CD4-positive, alpha-beta T cell treated with Interleukin-6 at 100 ng/mL for 8 hours (primary cell): ENCODE data around the gene ESR2.

Experiments
- DNase-seq: peaks from one replicate; pipeline ENCODE4 v3.0.0-alpha.2; 2020; ENCODE audit warnings: mixed read lengths, low spot score

ESR2 gene

DNA sequence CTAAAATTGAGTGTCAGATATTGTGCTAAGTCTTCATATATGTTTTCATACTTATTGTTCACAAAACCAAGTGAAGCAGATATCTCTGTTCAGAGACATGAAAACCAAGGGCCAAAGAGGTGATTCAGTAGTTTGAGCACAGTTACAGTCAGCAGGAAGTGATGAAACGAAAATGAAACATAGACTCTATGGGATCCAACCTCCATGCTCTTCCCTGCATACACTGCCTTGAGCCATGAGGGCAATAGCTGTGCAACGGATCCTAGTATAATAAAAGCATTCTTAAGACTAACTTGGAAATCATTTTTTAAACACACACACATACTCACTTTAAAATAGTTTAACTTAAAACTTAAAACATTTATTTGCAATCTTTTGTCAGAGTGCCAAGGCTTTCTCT lies 27.9 kb downstream of the ESR2 start:
- no peak for DNase-seq

DNA sequence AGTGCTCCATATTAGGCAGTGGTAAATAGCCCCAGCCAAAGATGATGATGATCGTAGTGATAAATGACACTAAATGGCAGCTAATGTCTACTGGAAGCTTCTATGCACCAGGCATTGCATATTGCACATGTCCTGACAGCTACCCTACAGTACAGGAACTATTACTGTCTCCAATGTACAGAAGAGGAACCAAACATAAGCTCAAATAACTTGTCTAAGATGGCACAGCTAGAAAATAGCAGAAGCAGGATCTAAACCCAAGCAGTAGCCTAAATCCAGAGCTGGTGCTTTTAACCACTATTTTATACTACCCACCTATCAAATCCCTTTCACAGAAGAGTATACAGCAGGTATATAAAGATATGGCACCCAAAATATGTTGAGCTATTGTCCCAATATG lies 28.9 kb downstream of the ESR2 start:
- no peak for DNase-seq

DNA sequence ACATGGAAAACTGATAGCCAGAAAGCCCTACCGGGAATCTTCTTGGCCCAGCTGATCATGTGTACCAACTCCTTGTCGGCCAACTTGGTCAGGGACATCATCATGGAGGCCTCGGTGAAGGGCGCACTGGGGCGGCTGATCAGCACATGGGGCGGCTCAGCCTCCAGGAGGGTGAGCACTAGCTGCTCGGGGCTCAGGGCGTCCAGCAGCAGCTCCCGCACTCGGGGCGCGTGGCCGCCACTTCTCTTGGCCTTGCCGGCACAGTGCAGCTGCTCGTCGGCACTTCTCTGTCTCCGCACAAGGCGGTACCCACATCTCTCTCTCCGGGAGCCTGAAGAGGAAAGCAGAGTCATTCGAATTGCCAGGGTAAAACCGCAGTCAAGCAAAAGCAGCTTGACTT lies 33.8 kb downstream of the ESR2 start:
- DNase-seq: no peak

DNA sequence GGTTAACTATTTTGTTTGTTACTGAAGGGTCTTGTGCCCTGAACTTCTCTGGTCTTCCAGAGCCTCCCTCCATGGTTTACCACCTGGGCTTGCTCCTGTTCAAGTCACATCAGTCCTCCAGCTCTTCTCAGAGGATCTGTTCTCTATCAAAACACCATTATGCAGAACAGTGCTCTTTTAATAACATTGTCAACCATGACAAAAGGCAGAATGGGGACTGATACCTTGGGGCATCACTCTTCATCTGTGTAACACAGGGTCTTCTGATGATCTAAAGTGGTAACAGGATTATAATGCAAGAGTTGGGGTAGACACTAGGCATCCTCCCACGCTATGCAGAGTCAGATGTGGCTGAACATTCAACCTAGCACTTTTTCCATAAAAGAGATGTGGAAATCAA lies 38.4 kb downstream of the ESR2 start:
- DNase-seq: no peak

DNA sequence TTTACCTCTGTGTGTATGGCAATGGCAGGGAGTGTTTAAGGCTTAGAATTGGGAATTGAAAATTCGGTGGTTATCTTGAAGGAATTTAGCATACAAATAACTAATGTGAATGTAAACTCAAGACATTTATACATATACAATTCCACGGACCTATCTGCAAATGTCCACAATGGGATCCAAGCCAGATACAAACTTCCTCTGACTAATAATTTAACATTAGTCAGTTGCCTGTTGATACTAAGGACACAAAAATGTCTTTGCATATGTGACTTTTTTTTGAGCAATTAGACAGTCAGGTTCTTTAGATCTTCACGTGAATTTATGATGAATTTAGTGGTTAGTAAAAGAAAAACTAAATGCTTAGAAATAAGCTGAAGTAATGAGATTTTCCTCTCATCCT lies 40.5 kb downstream of the ESR2 start:
- no peak for DNase-seq

DNA sequence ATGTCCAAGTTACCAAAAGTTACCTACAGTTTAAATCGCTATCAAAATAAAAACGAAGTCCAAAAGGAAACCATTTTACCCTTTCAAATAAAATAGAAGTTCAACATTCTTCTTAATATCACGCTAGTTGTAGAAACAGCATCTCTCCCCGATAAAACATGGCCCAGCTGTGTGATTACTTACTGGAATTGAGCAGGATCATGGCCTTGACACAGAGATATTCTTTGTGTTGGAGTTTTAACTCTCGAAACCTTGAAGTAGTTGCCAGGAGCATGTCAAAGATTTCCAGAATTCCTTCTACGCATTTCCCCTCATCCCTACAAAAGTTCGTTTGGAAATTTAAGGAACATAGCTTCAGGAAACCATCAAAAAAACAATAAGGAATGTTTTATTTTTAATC lies 44.8 kb downstream of the ESR2 start:
- no peak for DNase-seq

DNA sequence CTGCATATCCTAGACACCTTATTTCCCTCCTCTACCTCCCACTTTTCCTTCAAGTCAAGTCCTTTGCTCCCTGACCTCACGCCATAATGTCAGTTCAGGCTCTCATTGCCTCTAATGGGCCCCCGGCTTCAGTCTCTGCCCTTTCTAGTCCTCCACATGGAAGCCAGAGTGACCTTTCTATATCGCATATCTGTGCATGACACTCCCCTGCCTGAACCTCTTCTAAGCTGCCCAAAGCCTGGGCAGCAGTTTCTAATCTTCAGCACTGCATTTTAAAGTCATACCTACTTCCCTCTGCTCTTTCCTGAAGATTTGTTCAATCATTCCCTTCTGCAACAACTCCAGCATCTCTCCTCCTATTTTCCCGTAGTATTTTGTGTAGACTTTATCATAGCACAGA lies 45.5 kb downstream of the ESR2 start:
- DNase-seq: no peak

DNA sequence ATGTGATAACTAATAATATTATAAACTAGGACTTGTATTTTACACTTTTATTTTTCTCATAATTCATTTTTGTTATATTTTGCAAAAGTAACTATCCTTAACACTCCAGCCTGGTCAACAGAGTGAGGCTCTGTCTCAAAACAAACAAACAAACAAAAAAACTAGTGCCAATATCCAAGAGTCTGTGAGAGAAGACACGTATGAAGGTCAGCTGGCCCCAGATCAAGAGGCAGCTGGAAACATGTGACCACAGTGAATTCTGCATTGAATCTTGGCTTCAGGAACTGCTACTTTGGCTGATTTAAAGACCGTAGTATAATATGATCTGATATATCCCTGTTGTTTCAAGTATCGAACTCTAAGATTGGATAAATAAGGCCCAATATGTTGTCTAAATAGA lies 47.0 kb downstream of the ESR2 start:
- DNase-seq: no peak

DNA sequence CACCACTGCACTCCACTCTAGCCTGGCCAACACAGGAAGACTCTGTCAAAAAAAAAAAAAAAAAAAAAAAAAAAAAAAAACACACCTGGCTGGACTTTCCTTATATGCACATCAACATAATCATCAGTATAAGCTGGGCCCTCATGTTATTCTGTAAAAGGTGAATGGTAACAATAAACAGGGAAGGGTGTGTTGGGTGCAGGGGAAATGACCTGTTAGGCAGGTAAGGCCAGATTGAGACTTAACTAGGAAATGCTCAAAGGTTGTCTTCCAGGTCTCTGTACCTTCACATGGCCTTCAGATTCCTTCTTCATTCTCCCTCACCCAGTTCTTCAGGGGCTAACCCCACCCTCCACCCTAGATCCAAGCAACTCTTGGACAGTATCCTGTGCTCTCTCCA lies 47.5 kb downstream of the ESR2 start:
- DNase-seq: no peak

DNA sequence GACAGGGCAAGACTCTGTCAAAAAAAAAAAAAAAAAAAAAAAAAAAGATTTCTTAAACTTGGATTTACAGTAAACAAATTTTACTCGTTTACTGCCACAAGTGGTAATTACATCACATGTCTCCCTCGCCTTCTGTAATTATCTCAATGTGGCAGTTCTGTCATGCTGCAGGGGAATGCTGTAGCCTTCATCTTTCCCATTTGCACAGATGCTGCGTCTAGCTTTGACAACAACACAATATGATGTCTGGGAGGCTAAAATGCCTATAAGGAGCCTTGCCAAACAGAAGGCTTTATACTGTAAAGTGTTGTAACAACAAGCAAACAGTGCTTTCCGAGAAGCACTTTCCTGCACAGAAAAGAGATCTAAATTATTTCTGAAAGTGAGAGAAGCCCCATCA lies 48.7 kb downstream of the ESR2 start:
- DNase-seq: no peak

DNA sequence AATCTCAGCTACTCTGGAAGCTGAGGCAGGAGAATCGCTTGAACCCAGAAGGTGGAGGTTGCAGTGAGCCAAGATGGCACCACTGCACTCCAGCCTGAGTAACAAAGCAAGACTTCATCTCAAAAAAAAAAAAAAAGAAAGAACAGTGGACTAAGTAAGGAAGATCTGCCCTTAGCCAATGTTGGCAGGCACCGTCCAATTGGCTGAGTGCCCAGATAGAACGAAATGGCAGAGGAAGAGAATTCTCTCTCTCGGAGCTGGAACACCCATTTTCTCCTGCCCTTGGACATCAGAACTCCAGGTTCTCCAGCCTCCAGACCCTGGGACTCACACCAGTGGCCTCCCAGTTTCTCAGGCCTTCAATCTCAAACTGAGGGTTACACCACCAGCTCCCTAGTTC lies 49.9 kb downstream of the ESR2 start:
- DNase-seq: no peak

DNA sequence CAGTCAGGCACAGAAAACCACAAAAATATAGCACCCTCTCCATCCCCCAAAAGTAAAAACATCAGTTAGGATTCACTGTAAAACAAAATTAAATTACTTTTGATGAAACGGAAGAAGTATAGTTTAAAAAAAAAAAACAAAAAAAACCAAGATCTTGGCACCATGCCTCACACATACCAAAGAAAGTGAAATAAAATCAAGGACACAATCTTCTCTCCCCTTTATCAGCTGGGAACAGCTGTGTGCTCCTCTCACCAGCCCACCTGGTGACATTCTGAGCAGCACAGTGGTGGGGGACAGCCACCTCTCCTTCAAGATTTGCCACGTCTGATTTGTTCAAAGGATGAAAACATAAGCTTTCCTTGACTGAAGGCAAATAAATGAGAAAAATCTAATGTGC lies 55.5 kb downstream of the ESR2 start:
- no peak for DNase-seq

DNA sequence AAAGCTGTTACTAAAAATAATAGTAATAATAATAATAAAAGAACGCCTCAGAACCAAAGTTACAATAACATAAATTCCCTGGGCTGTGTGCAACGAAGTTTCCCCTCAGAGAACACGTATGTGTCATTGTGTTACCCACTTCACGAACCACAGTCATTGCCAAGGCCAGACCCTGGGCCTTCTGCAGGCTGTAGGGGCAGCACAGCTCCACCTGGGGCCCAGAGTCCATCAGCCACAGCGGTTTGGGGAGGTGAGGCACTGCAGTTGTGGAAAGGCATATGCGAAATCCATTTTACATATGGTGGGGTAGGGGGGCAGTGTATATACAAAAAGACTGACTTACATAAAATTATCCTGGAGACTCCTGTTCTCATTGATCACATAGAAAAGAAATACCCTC lies 56.1 kb downstream of the ESR2 start:
- no peak for DNase-seq

DNA sequence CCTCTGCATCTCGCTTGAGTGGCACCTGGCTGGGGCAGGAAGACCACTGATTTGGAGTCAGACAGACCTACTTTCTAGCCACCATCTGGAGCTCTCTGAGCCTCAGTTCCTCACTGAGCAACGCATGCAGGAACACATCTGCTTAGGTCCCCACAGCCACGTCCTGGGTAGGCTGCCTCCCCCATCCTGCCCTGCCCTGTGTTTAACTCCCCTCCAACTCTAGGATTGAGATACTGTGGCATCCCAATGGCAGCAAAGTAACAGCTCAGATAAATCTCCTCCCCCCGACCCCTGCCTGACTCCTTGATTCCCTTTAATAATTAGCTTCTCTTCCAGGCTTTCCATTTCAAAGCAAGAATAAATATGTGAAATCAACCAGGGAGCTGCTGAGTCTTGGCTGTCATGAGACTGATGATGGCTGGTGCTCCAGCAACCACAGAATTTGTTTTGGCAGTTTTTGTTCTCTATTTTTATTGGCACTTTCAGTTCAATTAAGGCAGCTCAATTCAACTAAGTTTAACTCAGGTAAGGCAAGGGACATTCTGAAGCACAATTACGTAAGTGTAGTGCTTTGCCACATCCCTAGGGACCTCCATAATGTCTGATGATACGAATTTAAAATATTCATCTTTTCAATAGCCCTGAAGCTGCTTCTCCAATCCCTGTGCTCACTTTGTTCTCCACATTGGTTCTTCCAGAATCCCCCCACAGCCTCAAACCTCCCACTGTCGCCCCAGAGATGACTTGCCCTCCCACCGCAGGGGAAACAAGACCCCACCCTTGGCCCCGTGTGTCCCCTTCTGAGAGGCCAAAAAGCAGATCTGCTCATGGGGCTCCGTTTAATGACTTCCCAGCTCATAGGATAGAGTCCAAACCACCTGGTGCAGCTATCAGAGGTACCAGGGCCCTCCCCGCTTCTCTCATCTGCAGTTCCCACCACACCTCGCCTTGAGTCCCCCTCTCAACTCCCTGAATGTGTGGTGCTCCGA lies 58.2 kb downstream of the ESR2 start:
- no peak for DNase-seq

DNA sequence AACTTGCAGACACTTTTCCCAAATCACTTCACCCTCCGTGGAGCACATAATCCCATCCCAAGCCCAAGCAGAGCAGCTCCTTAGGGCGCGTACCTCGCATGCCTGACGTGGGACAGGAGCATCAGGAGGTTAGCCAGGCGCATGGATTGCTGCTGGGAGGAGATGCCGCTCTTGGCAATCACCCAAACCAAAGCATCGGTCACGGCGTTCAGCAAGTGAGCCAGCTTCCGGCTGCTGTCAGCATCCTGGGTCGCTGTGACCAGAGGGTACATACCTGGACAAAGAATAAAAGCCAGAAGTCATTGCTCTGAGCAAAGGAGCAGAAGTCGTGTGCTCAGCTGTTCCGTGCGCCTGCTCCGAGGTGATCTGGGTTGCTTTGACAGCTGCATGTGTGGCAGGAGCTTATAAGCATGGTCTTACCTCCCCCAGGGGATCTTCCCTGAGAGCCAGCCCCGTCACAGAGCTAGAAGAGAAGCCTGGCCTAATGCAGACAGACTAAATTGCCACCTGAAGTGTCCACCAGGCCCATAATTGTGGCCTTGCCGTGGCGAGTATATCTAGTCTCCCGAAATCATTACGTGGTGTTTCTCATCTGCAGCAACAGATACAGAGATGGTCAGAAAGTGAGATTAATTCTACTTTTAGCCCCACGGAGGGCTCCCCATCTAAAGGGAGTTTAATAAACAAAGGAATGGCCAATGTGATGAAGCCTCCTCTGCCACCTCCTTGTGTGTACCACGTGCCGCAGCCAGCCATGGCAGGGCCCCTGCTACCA lies 59.1 kb downstream of the ESR2 start:
- no peak for DNase-seq

DNA sequence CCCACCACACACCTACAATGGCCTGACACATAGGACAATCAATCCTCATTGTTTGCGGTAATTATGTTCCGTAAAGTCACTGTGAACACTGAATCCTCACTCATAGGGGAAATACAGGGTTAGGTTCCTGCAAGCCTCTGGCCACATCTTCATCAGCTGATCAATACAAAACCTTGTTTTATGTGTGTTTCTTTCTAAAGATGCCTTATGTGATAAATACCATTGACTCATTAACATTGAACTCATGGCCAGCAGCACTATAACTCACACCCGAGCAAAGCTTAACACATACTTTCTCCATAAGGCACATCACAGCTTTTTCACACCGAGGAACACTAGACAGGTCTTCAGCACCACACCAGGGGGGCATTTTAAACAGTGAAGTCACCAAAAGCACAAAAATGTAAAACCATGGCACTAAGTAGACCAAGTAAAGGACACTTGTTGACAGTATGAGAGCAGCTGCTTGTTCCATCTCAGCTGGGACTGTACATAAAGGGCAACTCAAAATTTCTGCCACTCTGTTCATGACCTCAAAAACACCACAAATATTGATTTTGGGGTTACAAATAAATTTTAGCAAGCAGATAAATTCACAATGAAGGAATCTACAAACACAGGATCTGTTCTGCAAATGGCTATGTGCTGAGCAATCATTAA lies 60.5 kb downstream of the ESR2 start:
- no peak for DNase-seq

DNA sequence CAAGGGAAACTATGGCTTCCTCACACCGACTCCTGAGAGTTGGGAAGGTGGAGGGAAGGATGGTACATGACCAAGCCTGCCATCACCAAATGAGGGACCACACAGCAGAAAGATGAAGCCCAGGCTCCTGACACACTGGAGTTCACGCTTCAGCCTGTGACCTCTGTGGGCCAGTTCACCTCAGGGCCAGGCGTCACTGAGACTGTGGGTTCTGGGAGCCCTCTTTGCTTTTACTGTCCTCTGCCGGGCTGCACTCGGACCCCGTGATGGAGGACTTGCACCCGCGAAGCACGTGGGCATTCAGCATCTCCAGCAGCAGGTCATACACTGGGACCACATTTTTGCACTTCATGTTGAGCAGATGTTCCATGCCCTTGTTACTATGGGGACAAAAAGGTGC lies 61.2 kb downstream of the ESR2 start:
- no peak for DNase-seq

DNA sequence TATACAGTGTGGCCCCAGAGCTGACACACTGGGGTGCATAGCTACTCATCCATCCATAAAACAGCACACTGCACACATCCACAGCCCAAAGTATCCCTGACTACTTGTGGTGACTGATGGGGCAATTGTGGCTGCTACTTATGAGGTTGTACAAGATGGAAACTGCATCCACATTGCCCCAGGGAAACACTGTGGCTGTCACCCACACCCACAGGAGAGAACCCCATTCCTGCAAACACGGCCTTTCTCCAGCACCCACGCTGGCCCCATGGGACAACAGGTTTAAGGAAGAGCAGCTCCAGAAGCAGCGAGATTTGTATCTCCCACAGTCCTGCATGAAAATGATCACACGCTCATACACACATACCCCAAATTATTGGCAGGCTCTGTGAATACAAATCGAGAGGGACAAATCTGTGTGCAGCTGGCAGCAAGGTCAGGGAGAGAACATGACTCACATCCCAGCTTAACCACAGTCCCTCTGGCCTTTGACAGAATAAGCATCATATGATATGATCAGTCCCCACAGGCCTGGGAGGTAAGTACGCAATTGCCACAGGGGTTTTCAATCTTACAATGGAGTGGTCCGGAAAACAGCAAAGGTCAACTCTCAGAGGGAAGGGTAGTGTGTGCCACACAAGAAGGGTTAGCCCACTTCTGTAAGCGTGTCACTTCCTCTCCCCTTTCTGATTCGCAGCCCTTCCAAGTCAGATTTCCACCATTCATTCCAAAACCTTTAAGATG lies 61.9 kb downstream of the ESR2 start:
- no peak for DNase-seq

DNA sequence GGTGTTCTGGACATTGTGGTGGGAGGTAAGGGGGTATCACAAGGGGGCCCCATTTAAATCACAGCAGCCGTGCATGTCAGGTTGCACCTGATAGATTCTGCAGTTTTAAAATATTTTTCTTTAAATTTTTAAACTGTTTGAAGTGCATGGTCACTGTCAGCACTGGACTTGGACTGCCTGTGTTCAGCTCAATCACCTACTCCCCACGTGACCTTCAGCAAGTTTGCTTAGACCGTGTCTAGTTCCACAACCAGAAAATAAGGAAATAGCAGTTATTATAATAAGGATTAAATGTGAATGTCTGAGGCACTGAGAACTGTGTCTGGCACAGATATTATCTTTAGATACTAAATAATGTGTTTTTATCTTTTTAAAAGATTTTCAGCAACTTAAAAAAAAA lies 64.7 kb downstream of the ESR2 start:
- DNase-seq: no peak

DNA sequence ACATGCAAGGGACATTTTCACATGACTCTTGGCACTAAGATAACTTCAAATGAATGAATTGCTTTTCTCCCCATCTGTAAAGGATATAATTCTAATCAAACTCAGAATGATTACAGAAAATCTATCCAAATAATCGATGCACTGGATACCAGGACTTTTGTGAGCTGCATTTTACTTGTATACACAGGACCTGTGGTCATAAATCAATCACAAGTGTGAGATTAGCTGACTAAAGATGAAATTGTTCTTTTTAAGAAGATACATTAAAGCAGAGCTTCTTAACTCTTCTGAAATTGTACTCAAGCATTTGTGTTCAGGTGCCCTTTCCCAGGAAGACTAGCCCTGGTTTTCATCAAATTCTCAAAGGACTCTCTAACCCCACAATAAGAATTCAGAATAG lies 66.3 kb downstream of the ESR2 start:
- DNase-seq: no peak

DNA sequence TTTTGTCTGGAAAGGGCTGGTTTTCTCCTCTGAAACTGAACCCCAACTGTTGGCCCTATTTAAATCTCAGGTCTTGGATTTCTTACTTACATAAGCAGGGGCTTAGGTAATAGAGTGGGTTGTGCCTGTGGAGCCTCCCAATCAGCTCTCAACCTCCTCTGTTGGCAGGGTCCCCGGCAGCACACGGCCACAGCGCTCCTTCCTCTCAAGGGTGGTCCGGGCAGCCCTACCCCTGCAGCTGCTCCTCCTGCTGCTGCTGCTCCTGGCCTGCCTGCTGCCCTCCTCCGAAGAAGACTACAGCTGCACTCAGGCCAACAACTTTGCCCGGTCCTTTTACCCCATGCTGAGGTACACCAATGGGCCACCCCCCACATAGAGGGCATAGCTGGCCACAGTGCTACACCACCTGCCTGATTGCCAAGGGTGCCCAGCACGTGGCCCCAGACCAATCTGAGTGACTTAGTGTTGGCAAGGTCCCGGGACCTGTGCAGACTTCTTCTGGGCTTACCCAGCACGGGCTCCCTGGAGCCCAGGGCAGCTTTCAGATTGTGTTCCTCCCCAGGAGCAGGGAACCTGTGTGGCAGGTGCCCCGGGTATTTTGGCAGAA lies 68.9 kb downstream of the ESR2 start:
- DNase-seq: no peak
